Left lung (tissue), 10 donors: ENCODE data around the gene PFN1. TPM values are rescaled to one million over a fixed set of nuclear protein-coding genes. Genes with fewer than 3 reads are reported as not detected.

Source experiments
- ATAC-seq: fragments of 200-7000 bp; cut with Tn5 transposase; one replicate; pipeline ENCODE4 v1.9.1; 2020; ENCODE audit warnings: moderate library complexity
- DNase-seq, 4 donors: peaks; one replicate each; pipeline ENCODE4 v3.0.0-alpha.2; 2013 to 2020
- H3K27ac ChIP-seq, 2 donors: fragments of 200-600 bp; sonication (generic) in 1 of 2; one replicate each; pipeline versions ENCODE4 v1.5.0 to v1.8.0; 2020 to 2021
- H3K27me3 ChIP-seq, 2 donors: fragments of 200-600 bp; sonication (generic) in 1 of 2; one replicate each; pipeline versions ENCODE4 v1.5.0 to v1.8.0; 2020 to 2021
- H3K36me3 ChIP-seq, 2 donors: fragments of 200-600 bp; sonication (generic) in 1 of 2; one replicate each; pipeline versions ENCODE4 v1.5.0 to v1.8.0; 2020 to 2021
- H3K4me1 ChIP-seq, 2 donors: fragments of 200-600 bp; one replicate each; pipeline ENCODE4 v1.8.0; 2021
- H3K4me3 ChIP-seq, 2 donors: fragments of 200-600 bp; sonication (generic) in 1 of 2; one replicate each; pipeline versions ENCODE4 v1.5.0 to v1.8.0; 2020 to 2021; ENCODE audit warnings: mild to moderate bottlenecking in 1 of 2
- H3K9me3 ChIP-seq, 2 donors: fragments of 200-600 bp; sonication (generic) in 1 of 2; one replicate each; pipeline versions ENCODE4 v1.5.0 to v1.8.0; 2020 to 2021
- CTCF ChIP-seq, 2 donors: fragments of 200-600 bp; sonication (generic) in 1 of 2; IDR thresholded peaks; one replicate each; pipeline versions ENCODE4 v1.5.0 to v1.8.0; 2021; ENCODE audit warnings: antibody characterized with exemption in 2 of 2
- intact Hi-C, 2 donors: fragments of 100-400 bp; cut with DNase I; formaldehyde crosslinking; loops; one replicate each; pipeline versions ENCODE4 v1.11.2 to v1.14.2; 2022
- polyA plus RNA-seq, 6 donors: library from polyadenylated mRNA; unstranded; fragments of 120-200 nt; gene quantifications; one replicate each; pipeline ENCODE4 v1.2.1, GENCODE V29; 2013; ENCODE audit not compliant: insufficient read length in 6 of 6
- total RNA-seq, 2 donors: library from RNA; stranded (reverse); fragmentation: NEBNext Ultra II Directional; extraction: Animal tissue kit (Norgen Biotek cat#: 25700); gene quantifications; one replicate each; pipeline ENCODE4 v1.2.1, GENCODE V29; 2021
- donor health status: DM: no; HTN: yes; CAD: no.
- donor health status: DM: no; HTN: no; CAD: no.

Gene PFN1
- total and polyA plus RNA-seq, 8 donors, result 337 to 987 (median 430) TPM

DNA sequence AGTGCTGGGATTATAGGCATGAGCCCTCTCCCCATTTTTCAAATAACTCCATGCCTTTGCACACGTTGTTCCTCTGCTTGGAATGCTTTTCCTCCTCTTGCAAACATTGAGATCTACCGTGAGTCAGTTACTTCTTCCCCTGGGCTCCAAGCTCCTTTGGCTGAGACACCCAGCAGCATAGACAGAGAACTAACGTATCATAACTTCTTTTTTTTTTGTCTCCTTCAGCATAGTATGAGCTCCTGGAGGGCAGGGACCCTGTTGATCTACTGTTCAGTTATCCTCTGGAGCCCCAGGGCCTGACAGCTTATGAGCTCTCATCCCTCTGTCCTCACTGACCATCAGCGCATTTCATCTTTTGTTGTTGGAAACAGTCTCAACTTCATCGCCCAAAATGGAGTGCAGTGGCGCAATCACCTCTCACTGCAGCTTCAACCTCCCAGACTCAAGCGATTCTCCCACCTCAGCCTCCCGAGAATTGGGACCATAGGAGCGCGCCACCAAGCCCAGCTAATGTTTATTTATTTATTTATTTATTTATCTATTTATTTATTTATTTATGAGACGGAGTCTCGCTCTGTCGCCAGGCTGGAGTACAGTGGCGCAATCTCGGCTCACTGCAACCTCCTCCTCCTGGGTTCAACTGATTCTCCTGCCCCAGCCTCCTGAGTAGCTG lies 17.1 kb upstream of the PFN1 start:
- Histone ChIP-seq H3K4me3 (peak overlapping the region in 1 of 2 donors; percentile 67), H3K4me1 (peaks cover 17 to 46% of the 10 kb centered on the region in 2 donors), H3K36me3 (peaks cover 0 to 32% of the 10 kb centered on the region in 2 donors), H3K9me3 (no peaks in the 10 kb centered on the region), H3K27me3 (no peaks in the 10 kb centered on the region), H3K27ac (peak overlapping the region; percentile 94 to 97)
- TF ChIP-seq CTCF (IDR thresholded peaks at IDR 0.05), result no peak
- DNase-seq (no peak), ATAC-seq (no peak)
- intact Hi-C loops, result no loop called here

DNA sequence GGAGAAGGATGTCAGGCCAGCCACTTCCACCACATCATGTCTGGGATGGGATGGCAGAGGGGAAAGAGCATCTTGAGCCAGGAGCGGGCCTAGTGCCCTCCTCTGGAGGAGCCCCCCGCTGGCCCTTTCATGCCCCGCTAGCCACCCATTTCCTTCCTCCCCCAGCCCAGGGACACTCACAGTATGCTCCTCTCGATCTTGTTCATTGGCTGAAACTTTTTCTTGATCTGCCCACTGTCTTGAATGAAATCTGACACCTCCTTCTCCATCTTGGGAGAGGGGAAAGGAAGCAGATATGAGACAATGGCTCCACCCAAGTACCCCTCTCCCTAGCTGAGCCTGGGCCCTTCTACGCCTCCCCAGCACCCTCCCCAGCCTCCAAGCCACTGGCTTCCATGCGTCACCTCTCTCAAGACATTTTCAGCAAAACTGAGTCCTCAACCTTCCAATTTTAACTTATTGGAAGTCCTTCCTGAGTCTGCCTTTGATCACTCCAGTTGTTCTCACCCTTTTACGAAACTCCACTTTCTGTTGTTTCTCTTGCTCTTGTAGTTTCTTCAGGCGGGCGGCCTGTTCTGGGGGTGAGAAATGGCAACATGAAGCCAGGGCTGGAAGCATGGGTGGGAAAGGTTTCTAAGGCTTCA lies 12.1 kb upstream of the PFN1 start:
- DNase-seq (no peak), ATAC-seq (no peak)
- no peak for TF ChIP-seq CTCF (IDR thresholded peaks at IDR 0.05)
- intact Hi-C loops, result no loop called here
- no peak overlapping the region for H3K4me3 ChIP-seq
- peaks cover 0 to 32% of the 10 kb centered on the region in 2 donors for H3K36me3 ChIP-seq
- peaks cover 0 to 12% of the 10 kb centered on the region in 2 donors for H3K4me1 ChIP-seq
- H3K27me3 ChIP-seq, result no peaks in the 10 kb centered on the region
- H3K9me3 ChIP-seq, result no peaks in the 10 kb centered on the region
- H3K27ac ChIP-seq, result no peak overlapping the region

- peaks cover 0 to 8% of the 10 kb centered on the region in 2 donors for H3K4me1 ChIP-seq
- no peaks in the 10 kb centered on the region for H3K27me3 ChIP-seq
- intact Hi-C loops, result no loop called here
- no peak overlapping the region for H3K27ac ChIP-seq
- ATAC-seq, result no peak
- DNase-seq, result no peak
- no peaks in the 10 kb centered on the region for H3K9me3 ChIP-seq
- H3K36me3 ChIP-seq, result peaks cover 0 to 32% of the 10 kb centered on the region in 2 donors
- no peak for TF ChIP-seq CTCF (IDR thresholded peaks at IDR 0.05)
- no peak overlapping the region for H3K4me3 ChIP-seq
These were observed 11.1 kb upstream of the PFN1 start for GRCh38 chr17:4959261-4959965.

- Histone ChIP-seq H3K4me1 (no peaks in the 10 kb centered on the region), H3K9me3 (no peaks in the 10 kb centered on the region), H3K4me3 (no peak overlapping the region), H3K36me3 (peaks cover 0 to 32% of the 10 kb centered on the region in 2 donors), H3K27me3 (no peaks in the 10 kb centered on the region), H3K27ac (no peak overlapping the region)
- ATAC-seq (no peak), DNase-seq (no peak)
- no peak for TF ChIP-seq CTCF (IDR thresholded peaks at IDR 0.05)
- intact Hi-C loops, result no loop called here
These were observed 9.8 kb upstream of the PFN1 start for GRCh38 chr17:4958102-4958501.

DNA sequence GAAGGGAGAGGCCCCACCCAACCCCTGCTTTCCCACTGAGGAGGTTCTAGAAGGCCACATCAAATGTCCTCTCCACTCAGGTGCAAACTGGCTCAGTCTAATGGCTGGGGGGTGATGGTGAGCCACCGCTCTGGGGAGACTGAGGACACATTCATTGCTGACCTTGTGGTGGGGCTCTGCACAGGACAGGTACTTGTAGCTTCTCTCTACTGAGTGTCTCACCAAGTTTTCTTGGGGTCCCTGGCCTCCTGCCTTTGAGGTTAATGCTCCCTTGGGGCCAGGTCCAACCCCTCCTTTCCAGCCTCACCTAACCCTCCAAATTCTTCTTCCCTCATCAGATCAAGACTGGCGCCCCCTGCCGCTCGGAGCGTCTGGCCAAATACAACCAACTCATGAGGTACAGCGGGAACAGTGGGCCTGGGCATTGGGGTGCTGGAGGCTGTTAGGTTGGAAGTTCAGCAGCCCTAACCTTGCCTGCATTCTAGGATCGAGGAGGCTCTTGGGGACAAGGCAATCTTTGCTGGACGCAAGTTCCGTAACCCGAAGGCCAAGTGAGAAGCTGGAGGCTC lies 8.2 kb upstream of the PFN1 start:
- no peaks in the 10 kb centered on the region for H3K27me3 ChIP-seq
- no peaks in the 10 kb centered on the region for H3K9me3 ChIP-seq
- peak in 1 of 2 donors; percentile 25 for TF ChIP-seq CTCF (IDR thresholded peaks at IDR 0.05)
- H3K36me3 ChIP-seq, result peaks cover 0 to 32% of the 10 kb centered on the region in 2 donors
- intact Hi-C loops, result no loop called here
- peak in 1 of 4 donors; percentile 85 for DNase-seq
- H3K4me3 ChIP-seq, result no peak overlapping the region
- H3K4me1 ChIP-seq, result peaks cover 0 to 4% of the 10 kb centered on the region in 2 donors
- no peak for ATAC-seq
- no peak overlapping the region for H3K27ac ChIP-seq
